Trophoblast cell (in vitro differentiated cells and primary cell): ENCODE measurements around the gene DSTN.

Experiments used
- DNase-seq, 2 donors: peaks; one replicate each; pipeline ENCODE4 v3.0.0-alpha.2; 2016
- H2AFZ ChIP-seq: 2 replicates; pipeline ENCODE4 v1.6.1; 2013; ENCODE audit warnings: low read length, moderate library complexity, mild to moderate bottlenecking; ENCODE audit not compliant: insufficient read depth, poor library complexity
- H2AK5ac ChIP-seq: 2 replicates; pipeline ENCODE4 v1.6.1; 2013; ENCODE audit warnings: mild to moderate bottlenecking, low read length
- H2BK120ac ChIP-seq: 2 replicates; pipeline ENCODE4 v1.6.1; 2013; ENCODE audit warnings: low read length, mild to moderate bottlenecking, moderate library complexity; ENCODE audit not compliant: insufficient read depth, poor library complexity
- H2BK12ac ChIP-seq: 2 replicates; pipeline ENCODE4 v1.6.1; 2013; ENCODE audit warnings: mild to moderate bottlenecking, low read length, moderate library complexity
- H2BK5ac ChIP-seq: 2 replicates; pipeline ENCODE4 v1.6.1; 2013; ENCODE audit warnings: low read length, low read depth, moderate library complexity, mild to moderate bottlenecking; ENCODE audit not compliant: poor library complexity
- H3K14ac ChIP-seq: 2 replicates; pipeline ENCODE4 v1.6.1; 2013; ENCODE audit warnings: mild to moderate bottlenecking, low read length
- H3K18ac ChIP-seq: 2 replicates; pipeline ENCODE4 v1.6.1; 2013; ENCODE audit warnings: mild to moderate bottlenecking, low read length
- H3K23ac ChIP-seq: 2 replicates; pipeline ENCODE4 v1.6.1; 2013; ENCODE audit warnings: low read length
- H3K27ac ChIP-seq: 2 replicates; pipeline ENCODE4 v1.5.1; 2013; ENCODE audit warnings: low read depth, mild to moderate bottlenecking, inconsistent platforms, low read length, moderate library complexity
- H3K27me3 ChIP-seq: 2 replicates; pipeline ENCODE4 v1.6.1; 2013; ENCODE audit warnings: inconsistent platforms, mild to moderate bottlenecking, low read length, moderate library complexity; ENCODE audit not compliant: insufficient read depth
- H3K36me3 ChIP-seq, 2 experiments: 1 replicate in 1 of 2; 2 replicates in 1 of 2; pipeline ENCODE4 v1.6.1; 2013; ENCODE audit warnings: low read length in 2 of 2, mild to moderate bottlenecking in 2 of 2, moderate library complexity in 1 of 2; ENCODE audit not compliant: insufficient read depth in 2 of 2, control insufficient read depth in 1 of 2
- H3K4ac ChIP-seq: 2 replicates; pipeline ENCODE4 v1.6.1; 2013; ENCODE audit warnings: low read depth, mild to moderate bottlenecking, low read length, moderate library complexity
- H3K4me1 ChIP-seq, 2 experiments: 1 replicate in 1 of 2; 2 replicates in 1 of 2; pipeline ENCODE4 v1.6.1; 2013; ENCODE audit warnings: low read length in 2 of 2, mild to moderate bottlenecking in 2 of 2, moderate library complexity in 1 of 2; ENCODE audit not compliant: insufficient read depth in 2 of 2, control insufficient read depth in 1 of 2
- H3K4me2 ChIP-seq: 2 replicates; pipeline ENCODE4 v1.6.1; 2013; ENCODE audit warnings: inconsistent platforms, mild to moderate bottlenecking, low read length, moderate library complexity
- H3K4me3 ChIP-seq: 2 replicates; pipeline ENCODE4 v1.5.1; 2013; ENCODE audit warnings: mild to moderate bottlenecking, low read depth, low read length, inconsistent platforms
- H3K79me1 ChIP-seq: one replicate; pipeline ENCODE4 v1.6.1; 2013; ENCODE audit warnings: low read length
- H3K79me2 ChIP-seq: 2 replicates; pipeline ENCODE4 v1.6.1; 2013; ENCODE audit warnings: low read length, mild to moderate bottlenecking; ENCODE audit not compliant: control insufficient read depth, insufficient read depth, poor library complexity
- H3K9ac ChIP-seq: 2 replicates; pipeline ENCODE4 v1.6.1; 2013; ENCODE audit warnings: mild to moderate bottlenecking, low read length
- H3K9me3 ChIP-seq: 2 replicates; pipeline ENCODE4 v1.6.1; 2013; ENCODE audit warnings: low read depth, mild to moderate bottlenecking, control low read depth, inconsistent platforms, low read length; ENCODE audit not compliant: insufficient read depth
- H4K12ac ChIP-seq: 2 replicates; pipeline ENCODE4 v1.6.1; 2013; ENCODE audit warnings: low read depth, mild to moderate bottlenecking, low read length, moderate library complexity
- H4K8ac ChIP-seq: 2 replicates; pipeline ENCODE4 v1.6.1; 2013; ENCODE audit warnings: low read depth, mild to moderate bottlenecking, low read length, moderate library complexity
- H4K91ac ChIP-seq: one replicate; pipeline ENCODE4 v1.6.1; 2013; ENCODE audit warnings: low read depth, mild to moderate bottlenecking, low read length, moderate library complexity
- WGBS: extraction: QIAGEN DNeasy Blood & Tissue Kit; methylation state at CpG from one replicate; pipeline ENCODE4 v1.1.7; 2013; ENCODE audit warnings: missing lambda C conversion rate; ENCODE audit not compliant: insufficient read length, insufficient coverage; ENCODE audit errors: extremely low coverage; 5-methylcytosine and 5-hydroxymethylcytosine counted together

The DSTN gene

DNA sequence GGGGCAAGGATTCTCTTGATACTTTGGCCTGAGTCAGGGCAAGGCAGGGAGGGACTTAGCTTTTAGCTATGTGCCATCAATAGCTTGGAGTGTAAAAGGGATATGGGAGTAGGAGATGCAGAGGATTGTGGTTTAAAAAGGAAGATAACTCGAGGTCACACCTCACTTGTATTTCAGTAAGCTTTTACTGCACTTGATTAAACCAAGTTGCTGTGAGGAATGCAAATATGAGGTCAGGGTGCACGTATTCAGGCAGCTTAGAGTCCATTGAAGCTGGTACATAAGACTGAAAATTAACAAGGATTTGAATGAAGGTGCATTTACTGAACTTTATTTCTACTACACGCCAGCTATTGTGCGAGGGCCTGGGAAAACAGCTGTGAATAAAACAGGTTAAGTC lies 32.1 kb downstream of the DSTN start:
- Histone ChIP-seq H3K14ac (no peak overlapping the region), H2AK5ac (no peak overlapping the region), H2AFZ (no peak overlapping the region), H3K4me2 (no peak overlapping the region), H3K27me3 (no peaks in the 10 kb centered on the region), H3K4ac (peak overlapping the region; percentile 55), H4K91ac (no peak overlapping the region), H3K9me3 (no peaks in the 10 kb centered on the region), H3K79me2 (peaks cover 9% of the 10 kb centered on the region), H2BK120ac (no peak overlapping the region), H4K12ac (no peak overlapping the region), H4K8ac (no peak overlapping the region), H3K4me1 (no peaks in the 10 kb centered on the region), H3K23ac (peak overlapping the region; percentile 81), H3K36me3 (peaks cover 15 to 26% of the 10 kb centered on the region in 2 experiments), H3K27ac (no peak overlapping the region), H3K79me1 (no peaks in the 10 kb centered on the region), H3K18ac (no peak overlapping the region), H2BK12ac (no peak overlapping the region), H3K4me3 (no peak overlapping the region), H2BK5ac (no peak overlapping the region), H3K9ac (no peak overlapping the region)
- no CpG with 5 or more reads among the region's 4 CpGs for WGBS
- DNase-seq, result no peak

DNA sequence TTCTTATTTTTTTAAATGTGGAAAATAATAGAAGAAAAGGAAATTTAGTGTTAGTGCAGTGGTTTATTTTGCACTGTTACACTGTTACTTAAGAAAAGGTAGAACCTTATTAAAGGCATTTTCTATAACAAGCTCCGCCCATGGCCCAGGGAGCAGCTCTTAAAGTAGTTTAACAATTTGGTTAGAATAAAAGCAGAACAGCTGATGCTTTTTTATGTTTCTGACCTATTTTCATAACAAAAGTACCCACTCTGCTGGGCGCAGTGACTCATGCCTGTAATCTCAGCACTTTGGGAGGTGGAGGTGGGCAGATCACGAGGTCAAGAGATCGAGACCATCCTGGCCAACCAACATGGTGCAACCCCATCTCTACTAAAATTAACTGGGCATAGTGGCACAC lies 32.6 kb downstream of the DSTN start:
- Histone ChIP-seq H3K27me3 (no peaks in the 10 kb centered on the region), H2BK5ac (no peak overlapping the region), H3K9ac (no peak overlapping the region), H3K4me2 (no peak overlapping the region), H3K27ac (no peak overlapping the region), H3K79me2 (peaks cover 9% of the 10 kb centered on the region), H3K14ac (no peak overlapping the region), H3K23ac (no peak overlapping the region), H4K91ac (no peak overlapping the region), H2AFZ (no peak overlapping the region), H3K79me1 (no peaks in the 10 kb centered on the region), H3K18ac (no peak overlapping the region), H4K12ac (no peak overlapping the region), H2BK120ac (no peak overlapping the region), H3K9me3 (no peaks in the 10 kb centered on the region), H3K36me3 (peaks cover 15 to 27% of the 10 kb centered on the region in 2 experiments), H2AK5ac (no peak overlapping the region), H2BK12ac (no peak overlapping the region), H3K4me3 (no peak overlapping the region), H3K4ac (peak overlapping the region; percentile 28), H4K8ac (no peak overlapping the region), H3K4me1 (no peaks in the 10 kb centered on the region)
- DNase-seq, result no peak
- no CpG with 5 or more reads among the region's 4 CpGs for WGBS

DNA sequence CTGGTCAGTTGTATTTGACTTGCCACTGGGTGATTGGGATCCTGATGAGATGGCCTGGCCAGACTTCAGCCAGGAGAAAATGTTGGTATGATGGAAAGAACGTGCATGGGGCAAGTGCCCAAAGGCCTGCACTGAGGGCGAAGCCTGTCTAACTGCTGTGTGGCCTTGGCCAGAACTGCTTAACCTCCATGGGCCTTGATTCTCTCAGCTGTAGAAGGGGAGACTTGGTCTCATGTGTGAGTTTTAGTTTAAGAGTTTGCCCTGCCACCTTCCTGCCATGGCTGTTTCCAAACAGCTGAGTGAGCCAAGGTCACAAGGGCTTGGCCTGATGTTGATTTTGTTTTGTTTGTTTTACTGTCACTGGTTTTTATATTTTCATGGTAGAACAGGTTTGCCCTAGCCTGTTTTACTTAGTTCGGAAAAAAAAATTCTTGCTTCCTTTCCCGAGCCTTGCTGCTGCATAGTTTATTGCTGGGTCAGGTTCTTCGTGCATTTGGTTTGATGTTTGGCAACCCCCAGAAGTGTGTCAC lies 35.3 kb downstream of the DSTN start:
- Histone ChIP-seq H3K23ac (no peak overlapping the region), H4K8ac (no peak overlapping the region), H3K4ac (no peak overlapping the region), H3K79me1 (no peaks in the 10 kb centered on the region), H2BK12ac (no peak overlapping the region), H3K14ac (no peak overlapping the region), H4K12ac (no peak overlapping the region), H3K9me3 (no peaks in the 10 kb centered on the region), H3K18ac (no peak overlapping the region), H3K9ac (no peak overlapping the region), H2BK5ac (no peak overlapping the region), H3K79me2 (peaks cover 2% of the 10 kb centered on the region), H3K27ac (no peak overlapping the region), H4K91ac (no peak overlapping the region), H3K4me1 (no peaks in the 10 kb centered on the region), H2AFZ (no peak overlapping the region), H3K4me3 (no peak overlapping the region), H2BK120ac (no peak overlapping the region), H3K27me3 (no peaks in the 10 kb centered on the region), H3K4me2 (no peak overlapping the region), H2AK5ac (no peak overlapping the region), H3K36me3 (peaks cover 19 to 36% of the 10 kb centered on the region in 2 experiments)
- WGBS, result no CpG with 5 or more reads among the region's 5 CpGs
- no peak for DNase-seq

DNA sequence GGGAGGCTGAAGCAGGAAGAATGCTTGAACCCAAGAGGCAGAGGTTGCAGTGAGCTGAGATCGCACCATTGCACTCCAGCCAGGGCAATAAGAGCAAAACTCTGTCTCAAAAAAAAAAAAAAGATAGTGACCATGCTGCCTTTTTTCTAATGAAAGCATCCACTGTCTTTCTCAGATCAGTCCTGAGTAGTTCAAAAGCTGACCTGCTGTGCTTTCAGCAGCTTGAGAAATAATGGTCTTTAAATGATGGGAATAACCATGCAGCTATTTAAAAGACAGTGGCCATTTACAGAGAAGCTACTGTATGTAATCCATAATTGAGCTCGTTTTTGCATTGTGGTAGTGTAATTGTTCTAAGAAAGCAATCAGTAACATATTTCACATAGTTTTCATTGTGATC lies 36.1 kb downstream of the DSTN start:
- Histone ChIP-seq H3K27me3 (no peaks in the 10 kb centered on the region), H3K27ac (no peak overlapping the region), H4K12ac (no peak overlapping the region), H2BK5ac (no peak overlapping the region), H3K4ac (no peak overlapping the region), H3K9me3 (no peaks in the 10 kb centered on the region), H3K18ac (no peak overlapping the region), H2BK120ac (no peak overlapping the region), H3K14ac (no peak overlapping the region), H2AFZ (no peak overlapping the region), H3K79me2 (peaks cover 2% of the 10 kb centered on the region), H3K4me2 (no peak overlapping the region), H3K4me3 (no peak overlapping the region), H3K9ac (no peak overlapping the region), H3K36me3 (peaks cover 25 to 42% of the 10 kb centered on the region in 2 experiments), H3K79me1 (no peaks in the 10 kb centered on the region), H2AK5ac (no peak overlapping the region), H4K8ac (no peak overlapping the region), H2BK12ac (no peak overlapping the region), H4K91ac (no peak overlapping the region), H3K4me1 (no peaks in the 10 kb centered on the region), H3K23ac (no peak overlapping the region)
- WGBS, result no CpG with 5 or more reads among the region's 2 CpGs
- peak in 1 of 2 donors; percentile 34 for DNase-seq
